ENCODE results near the gene ADAMTS4. TPM values are rescaled to one million over a fixed set of nuclear protein-coding genes. Genes with fewer than 3 reads are reported as not detected.

ADAMTS4 gene
- total RNA-seq, 1 donor: 3.1 TPM

DNA sequence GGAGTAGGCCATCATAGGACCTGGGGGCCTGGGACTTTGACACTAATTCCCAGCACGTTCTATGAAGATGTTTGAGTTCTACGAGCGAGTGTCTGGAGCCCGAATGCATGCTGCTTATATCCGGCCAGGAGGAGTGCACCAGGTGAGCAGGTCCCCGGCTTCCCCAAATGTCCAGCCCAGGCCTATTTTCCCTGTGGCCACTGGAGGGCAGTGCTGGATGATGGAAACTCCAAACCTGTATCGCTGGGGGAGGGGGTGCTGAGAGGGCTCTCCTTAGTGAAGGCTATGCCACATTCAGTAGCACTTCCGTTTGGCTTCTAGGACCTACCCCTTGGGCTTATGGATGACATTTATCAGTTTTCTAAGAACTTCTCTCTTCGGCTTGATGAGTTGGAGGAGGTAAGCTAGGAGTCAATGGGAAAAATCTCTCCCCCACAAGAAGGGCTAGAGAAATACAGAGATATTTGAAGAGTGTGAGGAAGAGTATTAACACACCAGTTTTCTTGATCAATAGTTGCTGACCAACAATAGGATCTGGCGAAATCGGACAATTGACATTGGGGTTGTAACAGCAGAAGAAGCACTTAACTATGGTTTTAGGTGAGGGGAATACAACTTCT is 11.0 kb upstream of the ADAMTS4 start:
- H3K4me3 ChIP-seq (ENCODE audit: low read depth, low read length): no peak overlapping the region
- TF ChIP-seq, protein P1, sequence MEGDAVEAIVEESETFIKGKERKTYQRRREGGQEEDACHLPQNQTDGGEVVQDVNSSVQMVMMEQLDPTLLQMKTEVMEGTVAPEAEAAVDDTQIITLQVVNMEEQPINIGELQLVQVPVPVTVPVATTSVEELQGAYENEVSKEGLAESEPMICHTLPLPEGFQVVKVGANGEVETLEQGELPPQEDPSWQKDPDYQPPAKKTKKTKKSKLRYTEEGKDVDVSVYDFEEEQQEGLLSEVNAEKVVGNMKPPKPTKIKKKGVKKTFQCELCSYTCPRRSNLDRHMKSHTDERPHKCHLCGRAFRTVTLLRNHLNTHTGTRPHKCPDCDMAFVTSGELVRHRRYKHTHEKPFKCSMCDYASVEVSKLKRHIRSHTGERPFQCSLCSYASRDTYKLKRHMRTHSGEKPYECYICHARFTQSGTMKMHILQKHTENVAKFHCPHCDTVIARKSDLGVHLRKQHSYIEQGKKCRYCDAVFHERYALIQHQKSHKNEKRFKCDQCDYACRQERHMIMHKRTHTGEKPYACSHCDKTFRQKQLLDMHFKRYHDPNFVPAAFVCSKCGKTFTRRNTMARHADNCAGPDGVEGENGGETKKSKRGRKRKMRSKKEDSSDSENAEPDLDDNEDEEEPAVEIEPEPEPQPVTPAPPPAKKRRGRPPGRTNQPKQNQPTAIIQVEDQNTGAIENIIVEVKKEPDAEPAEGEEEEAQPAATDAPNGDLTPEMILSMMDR (IDR thresholded peaks at IDR 0.05; ENCODE audit: insufficient read depth, low read length): peak; percentile 94
- peak; percentile 68 for DNase-seq (ENCODE audit: low read depth)

DNA sequence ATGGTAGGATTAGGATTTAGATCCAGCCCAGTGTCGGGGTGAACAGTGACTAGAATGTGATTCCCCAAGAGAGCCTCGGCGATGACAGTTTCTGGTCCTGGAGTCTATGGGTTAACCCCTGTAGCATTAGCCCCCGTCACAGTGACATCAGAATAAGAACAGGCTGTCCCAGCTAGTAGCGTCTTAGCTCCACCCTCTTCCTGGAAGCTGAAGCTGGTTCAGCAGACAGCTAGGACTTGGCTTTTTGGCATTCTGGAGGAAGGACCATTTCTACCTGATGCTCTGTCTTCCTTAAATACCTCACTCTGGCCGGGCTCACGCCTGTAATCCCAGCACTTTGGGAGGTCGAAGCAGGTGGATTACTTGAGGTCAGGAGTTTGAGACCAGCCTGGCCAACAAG is 8.3 kb upstream of the ADAMTS4 start:
- no peak overlapping the region for H3K4me3 ChIP-seq (ENCODE audit: low read depth, low read length)
- TF ChIP-seq, protein P1 (IDR thresholded peaks at IDR 0.05; ENCODE audit: insufficient read depth, low read length): no peak
- DNase-seq (ENCODE audit: low read depth): no peak

DNA sequence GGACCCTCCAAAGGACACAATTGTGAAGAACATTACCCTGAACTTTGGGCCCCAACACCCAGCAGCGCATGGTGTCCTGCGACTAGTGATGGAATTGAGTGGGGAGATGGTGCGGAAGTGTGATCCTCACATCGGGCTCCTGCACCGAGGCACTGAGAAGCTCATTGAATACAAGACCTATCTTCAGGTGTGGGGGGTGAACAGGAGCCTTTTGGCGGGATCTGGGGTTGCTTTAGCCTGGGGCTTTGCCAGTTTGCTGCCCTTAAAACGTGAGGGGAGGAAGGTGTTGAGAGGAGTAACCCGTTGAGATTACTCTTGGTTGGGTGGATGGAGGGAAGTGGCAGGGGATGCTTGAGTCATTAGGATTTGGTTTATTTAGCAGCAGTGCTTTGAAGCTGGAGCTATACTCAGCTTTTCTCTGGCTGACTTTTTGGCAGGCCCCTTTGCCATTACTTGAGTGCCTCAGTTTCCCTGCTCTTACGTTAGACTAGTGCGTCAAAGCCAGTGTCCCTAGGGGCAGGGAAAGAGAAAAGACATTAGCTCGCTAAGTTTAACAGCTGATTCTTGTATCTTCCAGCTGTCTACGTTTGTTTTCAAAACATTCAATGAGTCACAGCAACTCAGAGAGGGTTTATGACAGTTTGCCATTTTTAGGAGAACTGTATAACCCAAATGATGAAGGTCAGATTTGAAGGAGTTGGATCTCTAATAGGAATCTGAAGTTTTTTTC is 7.7 kb upstream of the ADAMTS4 start:
- no peak for DNase-seq (ENCODE audit: low read depth)
- H3K4me3 ChIP-seq (ENCODE audit: low read depth, low read length): no peak overlapping the region
- TF ChIP-seq, protein P1 (IDR thresholded peaks at IDR 0.05; ENCODE audit: insufficient read depth, low read length): no peak

DNA sequence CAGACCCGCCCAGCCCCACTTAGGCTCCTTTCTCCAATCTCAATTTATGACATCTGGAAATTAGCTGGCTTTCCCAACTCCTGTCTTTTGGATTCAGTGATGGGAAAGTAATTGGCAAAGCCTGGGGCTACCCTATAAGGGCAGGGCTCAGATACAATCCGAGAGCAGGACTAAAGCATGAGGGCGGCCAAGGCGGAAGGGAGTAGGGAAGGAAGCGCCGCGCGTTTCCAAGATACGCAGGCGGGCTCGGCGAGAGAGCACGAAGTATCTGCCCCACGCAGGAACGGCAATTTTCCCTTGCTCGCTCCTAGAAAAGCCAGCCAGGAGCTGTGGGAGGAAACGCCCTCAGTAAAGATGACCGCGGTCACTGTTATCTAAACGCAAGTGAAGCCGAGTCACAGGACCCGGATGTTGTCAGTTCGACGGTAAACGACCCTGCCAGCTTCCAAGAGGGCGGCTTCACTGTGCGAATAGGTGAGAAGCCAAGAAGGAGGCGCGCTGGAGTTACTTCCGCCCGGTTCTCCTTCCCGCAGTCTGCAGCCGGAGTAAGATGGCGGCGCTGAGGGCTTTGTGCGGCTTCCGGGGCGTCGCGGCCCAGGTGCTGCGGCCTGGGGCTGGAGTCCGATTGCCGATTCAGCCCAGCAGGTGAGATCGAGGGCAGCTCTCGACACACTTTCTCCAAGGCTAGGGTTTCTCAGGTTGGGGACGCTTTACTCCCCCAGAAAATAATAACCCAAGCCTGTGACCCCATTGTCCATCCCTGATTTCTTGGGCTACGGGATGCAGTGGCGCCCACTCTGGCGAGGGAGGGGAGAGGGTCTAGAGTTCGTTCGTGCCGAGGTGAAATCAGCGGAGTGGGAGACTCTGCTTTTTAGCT is 3.2 kb upstream of the ADAMTS4 start, which contains the start of gene NDUFS2:
TSS of gene NDUFS2 (plus strand) at position 532 of the 877 bp plus-strand sequence. CDS start at position 551, 19 bp downstream.
- peak within 1 kb of the TSS; percentile 97 for H3K4me3 ChIP-seq (ENCODE audit: low read depth, low read length)
- DNase-seq (ENCODE audit: low read depth): peak; percentile 99
- TF ChIP-seq, protein P1 (IDR thresholded peaks at IDR 0.05; ENCODE audit: insufficient read depth, low read length): peak; percentile 26

DNA sequence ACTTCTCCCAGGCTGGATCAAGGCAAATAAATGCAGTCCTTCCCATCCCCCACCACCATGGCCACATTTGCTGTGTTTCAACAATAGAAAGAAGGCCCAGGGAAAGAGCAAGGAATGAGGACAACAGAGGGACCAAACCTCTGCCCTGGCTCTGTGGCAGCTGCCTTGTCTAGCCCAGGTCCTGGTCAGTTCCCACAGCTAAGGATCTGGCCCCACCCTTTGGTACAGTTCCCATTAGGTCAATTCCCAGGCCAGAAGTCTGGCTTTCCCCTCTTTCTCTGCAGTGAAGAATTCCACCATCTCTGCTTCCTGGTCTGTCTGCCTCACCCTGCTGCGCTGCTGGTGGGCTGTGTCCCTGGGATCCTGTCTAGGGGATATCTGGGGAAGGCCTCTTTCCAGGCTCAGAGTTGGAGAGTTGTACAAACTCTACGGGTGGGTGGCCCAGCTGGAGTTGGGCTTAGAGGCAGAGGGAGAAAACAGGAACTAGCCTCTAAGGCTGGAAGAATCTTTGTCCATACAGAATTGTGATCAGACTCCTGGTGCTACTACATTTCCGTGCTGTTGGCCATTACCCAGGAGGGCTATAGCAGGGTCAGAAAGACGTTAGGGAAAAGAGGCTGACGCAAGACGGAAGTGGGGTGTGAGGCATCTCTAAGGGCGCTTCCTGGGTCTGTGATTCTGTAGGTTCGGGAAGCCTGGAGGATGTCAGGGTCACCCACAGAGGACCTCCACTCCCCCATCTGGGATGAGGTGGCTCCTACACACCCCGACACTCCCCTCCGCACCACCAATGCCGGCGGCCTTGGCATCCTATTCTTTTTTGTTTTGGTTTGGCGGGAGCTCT is 2.4 kb upstream of the ADAMTS4 start:
- peak; percentile 88 for DNase-seq (ENCODE audit: low read depth)
- peak overlapping the region; percentile 67 for H3K4me3 ChIP-seq (ENCODE audit: low read depth, low read length)
- TF ChIP-seq, protein P1 (IDR thresholded peaks at IDR 0.05; ENCODE audit: insufficient read depth, low read length): no peak

Measured in fibroblast of the aortic adventitia (primary cell).